ENCODE measurements around the gene STARD8.
A peak's percentile ranks its signal among the peaks of the same experiment; 100 is the strongest.
"Not testable (repeated sequence)": the region's sequence is repeated elsewhere in the genome, so short reads cannot be mapped to it uniquely, and the experiment has no call there.

The STARD8 gene

DNA sequence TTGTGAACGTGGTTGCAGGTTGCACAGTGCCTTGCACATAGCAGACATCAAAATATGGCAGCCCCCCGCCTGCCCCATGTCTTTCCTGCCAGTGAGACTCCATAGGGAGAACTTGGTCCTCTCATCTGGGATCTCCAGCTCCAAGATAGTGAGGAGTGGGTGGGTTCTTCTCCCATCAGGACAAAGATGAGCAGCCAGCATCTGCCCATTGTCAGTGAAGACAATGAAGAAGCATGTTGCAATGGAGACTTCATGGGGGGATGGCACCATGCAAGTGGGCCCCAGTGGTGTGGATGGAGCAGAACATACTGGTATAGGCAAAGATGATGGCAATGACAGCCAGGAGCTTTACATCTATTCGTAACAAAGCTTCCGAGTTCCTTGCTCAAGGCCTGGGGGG, 80.2 kb downstream of the STARD8 start:
- TF ChIP-seq, protein P1, sequence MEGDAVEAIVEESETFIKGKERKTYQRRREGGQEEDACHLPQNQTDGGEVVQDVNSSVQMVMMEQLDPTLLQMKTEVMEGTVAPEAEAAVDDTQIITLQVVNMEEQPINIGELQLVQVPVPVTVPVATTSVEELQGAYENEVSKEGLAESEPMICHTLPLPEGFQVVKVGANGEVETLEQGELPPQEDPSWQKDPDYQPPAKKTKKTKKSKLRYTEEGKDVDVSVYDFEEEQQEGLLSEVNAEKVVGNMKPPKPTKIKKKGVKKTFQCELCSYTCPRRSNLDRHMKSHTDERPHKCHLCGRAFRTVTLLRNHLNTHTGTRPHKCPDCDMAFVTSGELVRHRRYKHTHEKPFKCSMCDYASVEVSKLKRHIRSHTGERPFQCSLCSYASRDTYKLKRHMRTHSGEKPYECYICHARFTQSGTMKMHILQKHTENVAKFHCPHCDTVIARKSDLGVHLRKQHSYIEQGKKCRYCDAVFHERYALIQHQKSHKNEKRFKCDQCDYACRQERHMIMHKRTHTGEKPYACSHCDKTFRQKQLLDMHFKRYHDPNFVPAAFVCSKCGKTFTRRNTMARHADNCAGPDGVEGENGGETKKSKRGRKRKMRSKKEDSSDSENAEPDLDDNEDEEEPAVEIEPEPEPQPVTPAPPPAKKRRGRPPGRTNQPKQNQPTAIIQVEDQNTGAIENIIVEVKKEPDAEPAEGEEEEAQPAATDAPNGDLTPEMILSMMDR (conservative IDR thresholded peaks at IDR 0.05), result no peak
- H3K27ac ChIP-seq, result no peak overlapping the region

DNA sequence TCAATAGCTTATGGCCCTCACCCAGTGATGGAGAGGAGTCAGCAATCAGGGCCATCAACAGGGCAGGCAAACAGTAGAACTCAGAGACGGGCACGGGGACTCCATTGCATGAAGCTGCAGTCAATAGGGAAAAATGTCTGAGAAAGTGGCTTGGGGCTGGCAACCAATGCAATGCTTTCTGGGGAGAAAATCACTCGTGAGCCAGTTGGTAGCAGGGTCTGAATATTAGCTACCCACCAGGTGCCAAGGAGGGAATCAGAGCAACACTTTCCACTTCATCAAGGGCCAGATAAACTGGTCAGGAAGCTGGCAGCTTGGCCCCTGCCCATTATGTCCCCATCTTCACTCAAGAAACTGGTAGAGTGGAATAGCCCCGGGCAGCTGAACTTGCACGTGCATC, 80.7 kb downstream of the STARD8 start:
- TF ChIP-seq, protein P1 (conservative IDR thresholded peaks at IDR 0.05), result no peak
- no peak overlapping the region for H3K27ac ChIP-seq

DNA sequence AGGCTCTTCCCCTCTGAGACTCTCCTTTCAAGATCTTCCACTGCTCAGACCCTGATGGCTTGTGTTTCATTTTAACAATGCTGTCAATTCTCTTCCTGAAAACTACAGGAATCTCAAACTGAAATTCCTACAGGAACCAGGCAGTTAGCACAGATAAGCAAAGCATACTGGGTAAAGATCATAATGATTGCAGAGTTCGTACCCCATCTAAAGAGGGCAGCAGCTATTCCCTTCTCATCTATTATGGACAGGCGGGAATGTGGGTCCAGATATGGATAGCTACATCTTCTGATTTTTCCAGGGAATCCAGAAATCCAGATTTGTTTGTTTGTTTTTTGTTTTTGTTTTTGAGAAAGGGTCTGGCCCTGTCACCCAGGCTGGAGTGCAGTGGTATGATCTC, 83.8 kb downstream of the STARD8 start:
- TF ChIP-seq, protein P1 (conservative IDR thresholded peaks at IDR 0.05), result no peak
- H3K27ac ChIP-seq, result no peak overlapping the region

GRCh38 chrX:68732906-68733493, 85.5 kb downstream of the STARD8 start:
- no peak overlapping the region for H3K27ac ChIP-seq
- TF ChIP-seq, protein P1 (conservative IDR thresholded peaks at IDR 0.05), result peak; percentile 76

GRCh38 chrX:68735266-68735665, 87.8 kb downstream of the STARD8 start:
- no peak overlapping the region for H3K27ac ChIP-seq
- TF ChIP-seq, protein P1 (conservative IDR thresholded peaks at IDR 0.05), result no peak

GRCh38 chrX:68741864-68742263, 94.4 kb downstream of the STARD8 start:
- H3K27ac ChIP-seq, result not testable (repeated sequence)

DNA sequence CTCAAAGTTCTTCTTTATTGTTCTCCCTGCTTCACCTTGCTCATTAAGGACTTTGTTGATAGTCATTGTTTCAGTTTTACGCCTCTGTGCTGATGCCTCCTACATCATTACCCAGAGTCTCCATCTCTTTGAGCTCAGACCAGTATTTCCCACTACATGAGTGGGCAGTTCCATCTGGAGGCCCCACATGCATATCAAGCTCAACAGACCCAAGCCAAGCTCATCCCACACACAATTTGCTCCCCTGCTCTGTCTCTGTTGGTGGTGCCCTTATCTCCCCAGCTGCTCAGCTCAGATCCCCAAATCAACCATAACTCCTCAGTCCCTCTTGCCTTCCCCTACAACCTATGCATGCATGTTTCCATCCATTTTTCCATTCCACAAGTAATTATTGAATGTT, 96.3 kb downstream of the STARD8 start:
- TF ChIP-seq, protein P1 (conservative IDR thresholded peaks at IDR 0.05), result no peak
- no peak overlapping the region for H3K27ac ChIP-seq

DNA sequence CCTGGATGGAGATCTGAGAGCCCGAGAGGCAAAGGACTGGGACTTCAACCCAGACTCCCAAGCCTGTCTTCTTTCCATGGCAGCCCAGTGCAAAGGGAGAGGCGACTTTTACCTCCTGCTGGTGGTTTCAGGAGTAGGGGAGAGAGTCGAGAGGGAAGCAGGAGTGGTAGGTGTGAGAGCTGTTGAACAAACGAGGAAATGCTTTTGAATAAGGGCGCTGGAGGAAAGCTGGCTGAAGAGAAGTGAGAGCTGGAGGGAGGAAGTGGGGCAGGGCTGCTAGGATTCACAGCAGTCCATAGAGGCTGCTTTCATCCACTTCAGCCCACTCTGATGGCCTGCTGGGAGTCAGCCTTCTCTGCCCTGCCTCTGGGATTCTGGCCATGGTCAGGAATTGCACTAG, 99.5 kb downstream of the STARD8 start:
- H3K27ac ChIP-seq, result no peak overlapping the region
- TF ChIP-seq, protein P1 (conservative IDR thresholded peaks at IDR 0.05), result no peak

Data from VCaP (cell line).